SK-N-SH (cell line): ENCODE data around the gene RFTN1. TPM values are rescaled to one million over a fixed set of nuclear protein-coding genes. Genes with fewer than 3 reads are reported as not detected.

Experiments used
- CTCF ChIA-PET: fragments of 300-600, 350-600 bp; formaldehyde crosslinking; extraction: SDS; loops from one replicate; lab custom pipeline; 2021; lab: Yijun Ruan, JAX
- POLR2A ChIA-PET: fragments of 350-600 bp; sonication (Branson Sonifier 250); formaldehyde crosslinking; extraction: SDS; loops from one replicate; lab custom pipeline; 2020; ENCODE audit warnings: antibody characterized with exemption, inconsistent platforms; lab: Yijun Ruan, JAX
- DNase-seq: peaks from one replicate; pipeline ENCODE4 v3.0.0; 2012
- H2AFZ ChIP-seq: fragments of 200-600 bp; sonication (generic); 2 replicates; pipeline ENCODE4 v1.8.1; 2016; ENCODE audit warnings: antibody characterized with exemption, mild to moderate bottlenecking, low read depth
- H3F3A ChIP-seq: fragments of 200-600 bp; sonication (generic); replicated peaks from 2 replicates; pipeline ENCODE3; 2016; ENCODE audit warnings: antibody characterized with exemption, mild to moderate bottlenecking; ENCODE audit not compliant: insufficient read depth
- H3K27ac ChIP-seq, 2 experiments: fragments of 200-500 bp in 1 of 2; fragments of 200-600 bp in 1 of 2; sonication (Bioruptor generic) in 1 of 2; sonication (generic), shearing (Covaris generic) in 1 of 2; 2 replicates each; pipeline versions ENCODE4 v1.5.1 to v1.6.1; 2014 to 2016; ENCODE audit warnings: low read depth in 2 of 2, inconsistent platforms in 1 of 2, low read length in 1 of 2, mild to moderate bottlenecking in 1 of 2, mixed read lengths in 1 of 2
- H3K27me3 ChIP-seq: fragments of 200-600 bp; sonication (generic), shearing (Covaris generic); 2 replicates; pipeline ENCODE4 v1.6.1; 2016; ENCODE audit warnings: mixed run types; ENCODE audit not compliant: insufficient read depth
- H3K36me3 ChIP-seq, 2 experiments: fragments of 200-500 bp in 1 of 2; fragments of 200-600 bp in 1 of 2; sonication (Bioruptor generic) in 1 of 2; sonication (generic) in 1 of 2; replicated peaks in 1 of 2; 2 replicates each; pipeline versions ENCODE3 to v1.5.1; 2014 to 2016; ENCODE audit warnings: low read length in 1 of 2, mild to moderate bottlenecking in 1 of 2; ENCODE audit not compliant: insufficient read depth in 2 of 2, control insufficient read depth in 1 of 2
- H3K4me1 ChIP-seq, 2 experiments: fragments of 200-500 bp in 1 of 2; fragments of 200-600 bp in 1 of 2; sonication (Bioruptor generic) in 1 of 2; sonication (generic), shearing (Covaris generic) in 1 of 2; 2 replicates each; pipeline versions ENCODE4 v1.5.1 to v1.6.1; 2014 to 2016; ENCODE audit warnings: low read depth in 1 of 2, low read length in 1 of 2, mixed run types in 1 of 2; ENCODE audit not compliant: insufficient read depth in 2 of 2, control insufficient read depth in 1 of 2
- H3K4me2 ChIP-seq: fragments of 200-600 bp; sonication (generic), shearing (Covaris generic); 2 replicates; pipeline ENCODE4 v1.6.1; 2017; ENCODE audit warnings: mixed run types
- H3K4me3 ChIP-seq, 2 experiments: fragments of 200-500 bp in 1 of 2; fragments of 200-600 bp in 1 of 2; sonication (Bioruptor generic) in 1 of 2; sonication (generic), shearing (Covaris generic) in 1 of 2; 2 replicates each; pipeline versions ENCODE4 v1.5.1 to v1.8.1; 2014 to 2016; ENCODE audit warnings: low read depth in 2 of 2, inconsistent platforms in 1 of 2, low read length in 1 of 2, mild to moderate bottlenecking in 1 of 2, mixed read lengths in 1 of 2, moderate library complexity in 1 of 2
- H3K79me2 ChIP-seq: fragments of 200-600 bp; sonication (generic); 2 replicates; pipeline ENCODE4 v1.8.1; 2017; ENCODE audit warnings: mild to moderate bottlenecking; ENCODE audit not compliant: insufficient read depth
- H3K9ac ChIP-seq: fragments of 200-600 bp; sonication (generic); 2 replicates; pipeline ENCODE4 v1.6.1; 2017; ENCODE audit warnings: mixed run types
- H3K9me2 ChIP-seq: fragments of 200-600 bp; sonication (generic); 2 replicates; pipeline ENCODE4 v1.6.1; 2017; ENCODE audit warnings: mixed run types
- H3K9me3 ChIP-seq: fragments of 200-600 bp; sonication (generic); 2 replicates; pipeline ENCODE4 v1.6.1; 2017; ENCODE audit warnings: mixed run types, mild to moderate bottlenecking, moderate library complexity
- H4K20me1 ChIP-seq: fragments of 200-600 bp; sonication (generic); 2 replicates; pipeline ENCODE4 v1.6.1; 2017; ENCODE audit warnings: mild to moderate bottlenecking, mixed run types; ENCODE audit not compliant: insufficient read depth
- CTCF ChIP-seq: fragments of 200-600 bp; sonication (generic); IDR thresholded peaks from 2 replicates; pipeline ENCODE4 v1.6.1; 2017; ENCODE audit warnings: antibody characterized with exemption, mild to moderate bottlenecking, moderate library complexity
- EZH2phosphoT487 ChIP-seq: fragments of 200-600 bp; sonication (generic); IDR thresholded peaks from 2 replicates; pipeline ENCODE4 v1.6.1; 2017; ENCODE audit warnings: low read depth, mixed run types, mild to moderate bottlenecking, antibody characterized with exemption, moderate library complexity, borderline replicate concordance
- JUND ChIP-seq: IDR thresholded peaks from 2 replicates; pipeline ENCODE4 v1.4.0; 2012
- NFIC ChIP-seq: IDR thresholded peaks from 2 replicates; pipeline ENCODE4 v1.4.0; 2012; ENCODE audit warnings: borderline replicate concordance
- PBX3 ChIP-seq: IDR thresholded peaks from 2 replicates; pipeline ENCODE4; 2012
- REST ChIP-seq: IDR thresholded peaks from 2 replicates; pipeline ENCODE4 v1.6.1; 2012; ENCODE audit warnings: mild to moderate bottlenecking, low read depth, low read length, moderate library complexity
- RFX5 ChIP-seq: IDR thresholded peaks from 2 replicates; pipeline ENCODE4 v1.6.1; 2012; ENCODE audit warnings: mild to moderate bottlenecking, improper control_type of control experiment, low read length
- SIN3A ChIP-seq: IDR thresholded peaks from 2 replicates; pipeline ENCODE4 v1.6.1; 2012; ENCODE audit warnings: low read depth, mild to moderate bottlenecking, low read length, moderate library complexity, borderline replicate concordance
- SMC3 ChIP-seq: IDR thresholded peaks from 2 replicates; pipeline ENCODE4 v1.6.1; 2012; ENCODE audit warnings: low read depth, low read length, improper control_type of control experiment
- USF1 ChIP-seq: IDR thresholded peaks from 2 replicates; pipeline ENCODE4 v1.4.0; 2012; ENCODE audit warnings: low read depth, borderline replicate concordance
- YY1 ChIP-seq: IDR thresholded peaks from 2 replicates; pipeline ENCODE4 v1.4.0; 2012; ENCODE audit warnings: low read depth, mild to moderate bottlenecking
- WGBS: methylation state at CpG from one replicate; pipeline ENCODE4 v1.1.6; 2017; ENCODE audit warnings: low lambda C conversion rate; 5-methylcytosine and 5-hydroxymethylcytosine counted together
- polyA plus RNA-seq, 3 experiments: library from polyadenylated mRNA; depleted of rRNA; stranded (reverse); fragments of >200 nt; gene quantifications; 2 replicates each; pipeline ENCODE4 v1.2.3, GENCODE V29; 2012

Gene RFTN1
- polyA plus RNA-seq, 1 of the 3 experiments (the other 2 are of a cell fraction) = 21.2 TPM

GRCh38 chr3:16512435-16513140 lies 911 bp downstream of the RFTN1 start (continued):
- TF ChIP-seq CTCF (0 out of 2 replicates have a peak, but pooled peaks have one; percentile 4), YY1 (no peak), RFX5 (no peak), SIN3A (peak; percentile 68), EZH2phosphoT487 (no peak), PBX3 (no peak), REST (no peak), USF1 (no peak)

GRCh38 chr3:16511681-16512434 lies 1.6 kb downstream of the RFTN1 start:
- ChIA-PET CTCF (interaction anchor here (0.6 to 7.0 kb wide), 13 partner anchors 15 to 243 kb away, joined by 3 to 56 read pairs (median 4); no protein-coding TSS in a partner anchor), POLR2A (interaction anchor here (0.5 to 2.1 kb wide), 11 partner anchors 9 to 222 kb away, joined by 3 to 6 read pairs (median 3); no protein-coding TSS in a partner anchor)
- no peak for DNase-seq
- peak overlapping the region; percentile 67 to 100 for H3K27ac ChIP-seq
- peak overlapping the region; percentile 95 for H3K4me2 ChIP-seq
- peak overlapping the region; percentile 86 to 96 for H3K4me3 ChIP-seq
- peaks cover 21% of the 10 kb centered on the region for H3F3A ChIP-seq
- H3K4me1 ChIP-seq = peaks cover 9 to 58% of the 10 kb centered on the region in 2 experiments; a peak in 3 of 4 replicates
- no peaks in the 10 kb centered on the region for H3K9me3 ChIP-seq
- H3K27me3 ChIP-seq = no peaks in the 10 kb centered on the region
- WGBS = 29% methylated on average over 8 of the region's 11 CpGs
- peak overlapping the region; percentile 74; the same call in 1 of the 2 replicates for H3K9ac ChIP-seq
- H2AFZ ChIP-seq = peak overlapping the region; percentile 57; the same call in 1 of the 2 replicates
- no peaks in the 10 kb centered on the region for H3K9me2 ChIP-seq
- no peaks in the 10 kb centered on the region; the same call in 1 of the 2 replicates for H4K20me1 ChIP-seq
- peaks cover 72% of the 10 kb centered on the region for H3K79me2 ChIP-seq
- H3K36me3 ChIP-seq = no peaks in the 10 kb centered on the region
- TF ChIP-seq CTCF = peak; percentile 12; the same call in 1 of the 2 replicates
- peak; percentile 19; the same call in 1 of the 2 replicates for TF ChIP-seq YY1
- no peak for TF ChIP-seq SMC3
- TF ChIP-seq NFIC = peak; percentile 58
- TF ChIP-seq USF1 = no peak
- TF ChIP-seq JUND = no peak
